ENCODE results near the gene EID2. TPM values are rescaled to one million over a fixed set of nuclear protein-coding genes. Genes with fewer than 3 reads are reported as not detected.

EID2 gene
- total RNA-seq, 1 donor = 8.3 TPM

DNA sequence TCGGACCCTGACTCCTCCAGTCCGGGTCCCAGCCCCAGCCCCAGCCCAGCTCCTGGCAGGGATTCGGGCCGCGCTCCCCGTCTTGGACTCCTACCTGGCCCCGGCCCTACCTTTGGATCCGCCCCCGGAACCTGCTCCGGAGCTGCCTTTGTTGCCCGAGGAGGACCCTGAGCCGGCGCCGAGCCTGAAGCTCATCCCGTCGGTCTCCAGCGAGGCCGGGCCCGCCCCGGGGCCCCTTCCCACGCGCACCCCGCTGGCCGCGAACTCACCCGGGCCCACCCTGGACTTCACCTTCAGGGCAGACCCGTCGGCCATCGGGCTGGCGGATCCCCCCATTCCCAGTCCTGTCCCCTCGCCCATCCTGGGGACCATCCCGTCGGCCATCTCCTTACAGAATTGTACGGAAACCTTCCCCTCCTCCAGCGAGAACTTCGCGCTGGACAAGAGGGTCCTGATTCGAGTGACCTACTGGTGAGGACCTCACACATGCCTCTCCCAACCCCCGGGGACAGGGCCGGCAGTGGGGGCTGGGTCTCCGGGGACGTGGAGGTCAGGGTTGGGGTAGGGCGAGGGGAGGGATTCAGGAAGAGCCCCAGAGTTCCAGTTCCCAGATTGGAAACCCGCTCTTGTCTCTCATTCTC lies 24.3 kb downstream of the EID2 start:
- Histone ChIP-seq H3K27ac (ENCODE audit: low read depth, low read length) (no peak overlapping the region), H3K79me2 (ENCODE audit: insufficient read depth, low read length) (no peaks in the 10 kb centered on the region), H3K36me3 (ENCODE audit: insufficient read depth, low read length) (no peaks in the 10 kb centered on the region), H2AFZ (ENCODE audit: low read length) (no peak overlapping the region), H3K4me3 (ENCODE audit: insufficient read depth, low read length) (no peak overlapping the region), H3K27me3 (ENCODE audit: insufficient read depth, low read length) (peaks cover 55% of the 10 kb centered on the region), H3K9me3 (ENCODE audit: low read depth, low read length) (no peaks in the 10 kb centered on the region), H4K20me1 (ENCODE audit: insufficient read depth, low read length) (no peaks in the 10 kb centered on the region), H3K4me1 (ENCODE audit: insufficient read depth, low read length) (no peaks in the 10 kb centered on the region), H3K4me2 (ENCODE audit: insufficient read depth, low read length) (no peak overlapping the region)
- TF ChIP-seq, protein P1, sequence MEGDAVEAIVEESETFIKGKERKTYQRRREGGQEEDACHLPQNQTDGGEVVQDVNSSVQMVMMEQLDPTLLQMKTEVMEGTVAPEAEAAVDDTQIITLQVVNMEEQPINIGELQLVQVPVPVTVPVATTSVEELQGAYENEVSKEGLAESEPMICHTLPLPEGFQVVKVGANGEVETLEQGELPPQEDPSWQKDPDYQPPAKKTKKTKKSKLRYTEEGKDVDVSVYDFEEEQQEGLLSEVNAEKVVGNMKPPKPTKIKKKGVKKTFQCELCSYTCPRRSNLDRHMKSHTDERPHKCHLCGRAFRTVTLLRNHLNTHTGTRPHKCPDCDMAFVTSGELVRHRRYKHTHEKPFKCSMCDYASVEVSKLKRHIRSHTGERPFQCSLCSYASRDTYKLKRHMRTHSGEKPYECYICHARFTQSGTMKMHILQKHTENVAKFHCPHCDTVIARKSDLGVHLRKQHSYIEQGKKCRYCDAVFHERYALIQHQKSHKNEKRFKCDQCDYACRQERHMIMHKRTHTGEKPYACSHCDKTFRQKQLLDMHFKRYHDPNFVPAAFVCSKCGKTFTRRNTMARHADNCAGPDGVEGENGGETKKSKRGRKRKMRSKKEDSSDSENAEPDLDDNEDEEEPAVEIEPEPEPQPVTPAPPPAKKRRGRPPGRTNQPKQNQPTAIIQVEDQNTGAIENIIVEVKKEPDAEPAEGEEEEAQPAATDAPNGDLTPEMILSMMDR (IDR thresholded peaks at IDR 0.05; ENCODE audit: extremely low read depth, low read depth, low read length) = no peak
- peak; percentile 80 for DNase-seq (ENCODE audit: insufficient read length, low spot score, missing footprints)

DNA sequence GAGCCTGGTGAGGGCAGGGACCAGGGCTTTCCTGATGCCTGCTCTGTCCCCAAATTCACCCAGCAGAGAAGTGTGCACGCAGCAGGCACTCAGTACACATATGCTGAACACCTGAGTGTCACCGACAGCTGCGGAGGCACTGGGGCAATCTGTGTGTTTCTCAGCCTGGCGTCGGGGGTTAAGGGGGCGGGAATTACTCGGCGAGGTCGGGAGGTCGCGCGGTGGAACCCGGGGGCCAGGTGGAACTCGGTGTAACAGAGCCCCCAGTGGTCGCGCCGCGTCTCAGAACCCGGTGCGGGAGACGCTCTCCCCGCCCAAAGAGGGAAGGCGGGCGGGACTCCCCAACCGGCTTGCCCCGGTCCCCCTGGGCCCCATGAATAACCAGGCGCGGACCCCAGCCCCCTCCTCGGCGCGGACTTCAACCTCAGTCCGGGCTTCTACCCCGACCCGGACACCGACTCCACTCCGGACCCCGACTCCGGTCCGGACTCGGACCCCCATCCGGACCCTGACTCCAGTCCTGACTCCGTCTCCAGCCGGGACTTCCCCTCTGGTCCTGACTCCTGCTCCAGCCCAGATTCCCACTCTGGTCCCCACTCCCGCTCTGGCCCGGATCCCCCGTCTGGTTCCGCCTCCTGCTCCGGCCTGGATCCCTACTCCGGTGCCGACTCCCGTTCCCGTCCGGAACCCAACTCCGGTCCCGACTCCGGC lies 25.0 kb downstream of the EID2 start, which contains the start of gene SELENOV:
Gene SELENOV (plus strand): TSS at position 300 of the 711 bp plus-strand sequence. CDS start 74 bp downstream, at position 374.
- no peaks in the 10 kb centered on the region for H4K20me1 ChIP-seq (ENCODE audit: insufficient read depth, low read length)
- TF ChIP-seq, protein P1 (IDR thresholded peaks at IDR 0.05; ENCODE audit: extremely low read depth, low read depth, low read length) = no peak
- H3K36me3 ChIP-seq (ENCODE audit: insufficient read depth, low read length) = no peaks in the 10 kb centered on the region
- H3K27me3 ChIP-seq (ENCODE audit: insufficient read depth, low read length) = peaks cover 55% of the 10 kb centered on the region
- H3K4me1 ChIP-seq (ENCODE audit: insufficient read depth, low read length) = no peaks in the 10 kb centered on the region
- H3K9me3 ChIP-seq (ENCODE audit: low read depth, low read length) = no peaks in the 10 kb centered on the region
- no peak within 1 kb of the TSS for H3K27ac ChIP-seq (ENCODE audit: low read depth, low read length)
- no peak within 1 kb of the TSS for H3K4me2 ChIP-seq (ENCODE audit: insufficient read depth, low read length)
- no peak within 1 kb of the TSS for H3K4me3 ChIP-seq (ENCODE audit: insufficient read depth, low read length)
- no peak within 1 kb of the TSS for H2AFZ ChIP-seq (ENCODE audit: low read length)
- peak; percentile 66 for DNase-seq (ENCODE audit: insufficient read length, low spot score, missing footprints)
- no peaks in the 10 kb centered on the region for H3K79me2 ChIP-seq (ENCODE audit: insufficient read depth, low read length)

DNA sequence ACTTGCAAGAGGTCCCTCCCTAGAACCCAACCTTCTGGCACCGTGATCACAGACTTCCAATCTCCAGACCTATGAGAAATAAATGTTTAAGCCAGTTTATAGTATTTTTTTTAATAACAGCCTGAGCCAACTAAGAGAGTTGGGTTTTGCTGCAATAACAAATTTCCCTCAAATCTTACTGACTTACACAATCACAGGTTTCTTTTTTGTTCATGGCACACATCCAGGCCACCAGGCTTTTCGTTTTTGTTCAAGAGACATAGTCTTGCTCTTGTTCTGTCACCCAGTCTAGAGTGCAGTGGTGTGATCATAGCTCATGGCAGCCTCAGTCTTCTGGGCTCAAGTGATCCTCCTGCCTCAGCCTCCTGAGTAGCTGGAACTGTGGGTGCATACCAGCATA lies 27.0 kb downstream of the EID2 start:
- Histone ChIP-seq H3K79me2 (ENCODE audit: insufficient read depth, low read length) (no peaks in the 10 kb centered on the region), H3K9me3 (ENCODE audit: low read depth, low read length) (no peaks in the 10 kb centered on the region), H3K4me3 (ENCODE audit: insufficient read depth, low read length) (no peak overlapping the region), H3K27me3 (ENCODE audit: insufficient read depth, low read length) (peaks cover 59% of the 10 kb centered on the region), H4K20me1 (ENCODE audit: insufficient read depth, low read length) (no peaks in the 10 kb centered on the region), H3K36me3 (ENCODE audit: insufficient read depth, low read length) (no peaks in the 10 kb centered on the region), H2AFZ (ENCODE audit: low read length) (no peak overlapping the region), H3K4me2 (ENCODE audit: insufficient read depth, low read length) (no peak overlapping the region), H3K4me1 (ENCODE audit: insufficient read depth, low read length) (no peaks in the 10 kb centered on the region), H3K27ac (ENCODE audit: low read depth, low read length) (no peak overlapping the region)
- no peak for DNase-seq (ENCODE audit: insufficient read length, low spot score, missing footprints)
- TF ChIP-seq, protein P1 (IDR thresholded peaks at IDR 0.05; ENCODE audit: extremely low read depth, low read depth, low read length) = no peak

GRCh38 chr19:39509233-39509632 lies 30.7 kb downstream of the EID2 start:
- Histone ChIP-seq H4K20me1 (ENCODE audit: insufficient read depth, low read length) (no peaks in the 10 kb centered on the region), H3K79me2 (ENCODE audit: insufficient read depth, low read length) (no peaks in the 10 kb centered on the region), H3K9me3 (ENCODE audit: low read depth, low read length) (no peaks in the 10 kb centered on the region), H3K27me3 (ENCODE audit: insufficient read depth, low read length) (peaks cover 51% of the 10 kb centered on the region), H3K27ac (ENCODE audit: low read depth, low read length) (no peak overlapping the region), H3K4me3 (ENCODE audit: insufficient read depth, low read length) (no peak overlapping the region), H2AFZ (ENCODE audit: low read length) (no peak overlapping the region), H3K4me2 (ENCODE audit: insufficient read depth, low read length) (no peak overlapping the region), H3K4me1 (ENCODE audit: insufficient read depth, low read length) (no peaks in the 10 kb centered on the region), H3K36me3 (ENCODE audit: insufficient read depth, low read length) (no peaks in the 10 kb centered on the region)
- TF ChIP-seq, protein P1 (IDR thresholded peaks at IDR 0.05; ENCODE audit: extremely low read depth, low read depth, low read length) = no peak
- peak; percentile 55 for DNase-seq (ENCODE audit: insufficient read length, low spot score, missing footprints)
